Mucosa of descending colon (tissue), 3 donors: Measurements from ENCODE around the gene C1QTNF3. TPM values are rescaled to one million over a fixed set of nuclear protein-coding genes. Genes with fewer than 3 reads are reported as not detected.

Experiments used
- ATAC-seq: fragments of 200-7000 bp; cut with Tn5 transposase; one replicate; pipeline ENCODE4 v1.9.1; 2020; ENCODE audit warnings: mild to moderate bottlenecking, moderate library complexity
- DNase-seq, 3 donors: peaks; one replicate each; pipeline ENCODE4 v3.0.0-alpha.2; 2020
- H3K36me3 ChIP-seq: fragments of 200-600 bp; one replicate; pipeline ENCODE4 v1.8.0; 2021; ENCODE audit warnings: low read depth, mild to moderate bottlenecking
- H3K4me1 ChIP-seq: fragments of 200-600 bp; one replicate; pipeline ENCODE4 v1.8.0; 2021; ENCODE audit warnings: low read depth, mild to moderate bottlenecking
- H3K4me3 ChIP-seq: fragments of 200-600 bp; one replicate; pipeline ENCODE4 v1.8.0; 2021; ENCODE audit warnings: mild to moderate bottlenecking
- H3K9me3 ChIP-seq: fragments of 200-600 bp; one replicate; pipeline ENCODE4 v1.8.0; 2021; ENCODE audit warnings: mild to moderate bottlenecking
- intact Hi-C, 2 donors: fragments of 100-400 bp; cut with DNase I in 1 of 2; cut with micrococcal nuclease in 1 of 2; formaldehyde crosslinking; loops; one replicate each; pipeline versions ENCODE4 v1.11.0 to v1.11.1; 2022; cut with DNase I, micrococcal nuclease
- total RNA-seq, 3 donors: library from RNA; stranded (reverse); fragmentation: NEBNext Ultra II Directional in 2 of 3; extraction: Animal tissue kit (Norgen Biotek cat#: 25700) in 2 of 3; gene quantifications; one replicate each; pipeline versions ENCODE4 v1.2.1 to v1.2.4, GENCODE V29; 2021 to 2023
- TF ChIP-seq, protein P1 (sequence below): fragments of 200-600 bp; IDR thresholded peaks from one replicate; pipeline ENCODE4 v1.8.0; 2022; ENCODE audit warnings: antibody characterized with exemption, mild to moderate bottlenecking
- donor health status: DM: no; HTN: no; CAD: no; lungs with moderate emphysema.
- donor health status: DM: no; HTN: no; CAD: no.
- donor health status: DM: no; HTN: yes; CAD: no.

Gene C1QTNF3
- total RNA-seq, 3 donors from 2014 or later, result 5.3 to 10.0 (median 6.1) TPM

DNA sequence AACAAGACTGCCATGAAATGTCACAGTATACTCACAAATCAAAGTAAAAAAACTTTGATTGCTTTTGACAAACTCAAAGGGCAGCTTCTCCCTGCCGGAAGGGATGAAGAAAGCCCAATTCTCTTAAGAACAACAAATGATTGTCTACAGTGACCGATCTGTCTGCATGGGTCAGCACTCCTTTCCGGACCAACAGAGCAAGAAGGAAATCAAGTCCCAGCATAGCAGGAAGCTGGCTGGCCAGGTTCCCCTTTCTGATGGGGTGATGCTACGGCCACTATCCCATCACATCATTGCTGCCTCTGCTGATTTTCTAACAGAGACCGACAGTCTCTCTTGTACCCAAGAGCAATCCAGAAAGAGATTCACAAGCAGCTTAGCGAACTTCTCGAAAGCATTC, 692 bp downstream of the C1QTNF3 start:
- peak; percentile 47 for ATAC-seq
- Histone ChIP-seq H3K4me3 (no peak overlapping the region), H3K4me1 (no peaks in the 10 kb centered on the region), H3K36me3 (no peaks in the 10 kb centered on the region), H3K9me3 (no peaks in the 10 kb centered on the region)
- intact Hi-C loops, result no loop called here
- TF ChIP-seq, protein P1, sequence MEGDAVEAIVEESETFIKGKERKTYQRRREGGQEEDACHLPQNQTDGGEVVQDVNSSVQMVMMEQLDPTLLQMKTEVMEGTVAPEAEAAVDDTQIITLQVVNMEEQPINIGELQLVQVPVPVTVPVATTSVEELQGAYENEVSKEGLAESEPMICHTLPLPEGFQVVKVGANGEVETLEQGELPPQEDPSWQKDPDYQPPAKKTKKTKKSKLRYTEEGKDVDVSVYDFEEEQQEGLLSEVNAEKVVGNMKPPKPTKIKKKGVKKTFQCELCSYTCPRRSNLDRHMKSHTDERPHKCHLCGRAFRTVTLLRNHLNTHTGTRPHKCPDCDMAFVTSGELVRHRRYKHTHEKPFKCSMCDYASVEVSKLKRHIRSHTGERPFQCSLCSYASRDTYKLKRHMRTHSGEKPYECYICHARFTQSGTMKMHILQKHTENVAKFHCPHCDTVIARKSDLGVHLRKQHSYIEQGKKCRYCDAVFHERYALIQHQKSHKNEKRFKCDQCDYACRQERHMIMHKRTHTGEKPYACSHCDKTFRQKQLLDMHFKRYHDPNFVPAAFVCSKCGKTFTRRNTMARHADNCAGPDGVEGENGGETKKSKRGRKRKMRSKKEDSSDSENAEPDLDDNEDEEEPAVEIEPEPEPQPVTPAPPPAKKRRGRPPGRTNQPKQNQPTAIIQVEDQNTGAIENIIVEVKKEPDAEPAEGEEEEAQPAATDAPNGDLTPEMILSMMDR, result no peak
- no peak for DNase-seq

DNA sequence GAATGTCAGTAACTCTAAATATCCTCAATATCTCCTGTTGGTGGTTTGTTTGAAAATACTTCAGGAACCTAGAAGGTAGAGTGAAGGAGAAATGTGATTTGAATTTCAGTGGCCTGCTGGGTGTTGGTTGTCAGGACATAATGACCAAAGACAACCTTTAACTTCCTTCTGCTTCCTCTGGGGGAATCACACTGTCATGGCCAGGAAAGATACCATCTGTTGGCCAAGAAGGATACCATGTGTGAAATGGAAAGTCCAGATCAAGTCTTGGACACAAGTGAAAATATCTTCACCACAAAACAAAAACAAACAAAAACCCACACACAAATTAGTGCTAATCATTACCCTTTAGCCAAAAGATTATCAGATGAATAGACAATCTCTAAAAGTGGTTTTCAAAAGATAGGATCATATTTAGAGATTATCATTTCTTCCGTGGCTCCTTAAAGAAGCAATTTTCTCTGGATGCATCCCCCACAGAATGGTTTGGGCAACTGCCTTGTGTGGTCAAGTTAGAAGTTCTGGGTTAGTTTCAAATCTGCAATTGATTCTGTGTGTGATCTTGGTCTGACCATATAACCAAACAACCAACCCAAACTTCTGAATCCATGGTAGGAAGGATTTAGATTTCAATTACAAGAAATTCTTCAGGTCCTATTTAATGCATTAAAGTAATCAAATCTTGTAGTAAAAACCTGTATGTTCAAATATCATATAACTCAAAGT, 1.6 kb downstream of the C1QTNF3 start:
- DNase-seq, result no peak

DNA sequence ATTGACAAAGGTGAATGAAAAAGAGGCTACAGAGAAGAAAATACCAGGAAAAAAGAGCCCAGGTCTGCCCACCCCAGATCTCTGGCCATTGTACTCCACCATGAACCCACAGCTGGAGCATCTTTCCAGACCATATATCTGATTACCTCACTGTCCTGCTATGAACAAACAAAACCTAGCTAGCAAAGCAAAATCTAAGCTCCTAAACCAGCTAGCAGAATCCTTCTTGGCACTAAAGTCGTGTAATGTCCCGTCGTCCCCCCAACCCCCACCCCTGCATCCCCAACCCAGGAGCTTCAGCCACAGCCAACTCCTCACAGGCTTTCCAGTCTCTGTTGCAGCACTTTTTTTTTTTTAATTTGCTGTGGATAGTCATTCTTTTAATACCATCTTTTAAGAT, 2.5 kb downstream of the C1QTNF3 start:
- Histone ChIP-seq H3K4me1 (no peaks in the 10 kb centered on the region), H3K36me3 (no peaks in the 10 kb centered on the region), H3K4me3 (no peak overlapping the region), H3K9me3 (no peaks in the 10 kb centered on the region)
- ATAC-seq (no peak), DNase-seq (no peak)
- TF ChIP-seq, protein P1, result no peak
- intact Hi-C loops, result no loop called here

More for the DNA sequence above, 1.6 kb downstream of the C1QTNF3 start:
- Histone ChIP-seq H3K9me3 (no peaks in the 10 kb centered on the region), H3K4me1 (no peaks in the 10 kb centered on the region), H3K36me3 (no peaks in the 10 kb centered on the region), H3K4me3 (no peak overlapping the region)
- intact Hi-C loops, result no loop called here
- TF ChIP-seq, protein P1, result no peak
- no peak for ATAC-seq

DNA sequence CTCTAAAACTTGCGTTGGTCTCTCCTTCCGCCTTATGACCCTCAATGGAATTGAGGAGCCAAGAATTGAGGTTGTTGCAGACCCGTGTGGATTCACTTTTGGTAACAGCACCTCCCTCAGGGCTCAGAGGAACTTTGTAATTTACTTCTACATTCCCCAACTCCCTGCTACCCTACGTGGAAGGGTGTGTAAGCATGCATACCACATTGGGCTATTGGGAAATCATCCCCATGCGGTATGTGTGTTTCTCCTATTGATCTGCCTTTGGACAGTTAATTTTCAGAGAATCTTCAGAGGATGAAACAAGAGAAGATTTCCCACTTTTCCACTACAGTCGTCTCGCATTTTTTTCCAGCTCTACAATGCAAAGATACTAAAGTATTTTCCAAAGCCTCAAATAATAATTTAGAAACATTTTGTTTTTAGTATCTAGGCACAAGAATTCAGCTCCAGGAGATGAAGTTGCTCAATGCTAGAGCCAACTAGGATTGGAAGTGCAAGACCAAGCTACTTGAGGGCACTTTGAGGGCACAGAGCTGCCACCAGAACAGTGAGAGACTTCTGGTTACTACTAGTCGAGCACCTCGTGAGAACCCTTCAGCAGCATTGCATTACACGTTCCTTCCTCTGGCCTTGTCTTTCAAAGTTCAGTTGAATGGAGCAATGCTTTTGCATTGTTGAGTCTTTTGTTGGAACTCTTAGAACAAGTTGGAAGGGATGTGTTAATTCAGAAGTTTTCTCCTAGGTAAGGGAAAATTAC, 3.4 kb downstream of the C1QTNF3 start:
- H3K4me1 ChIP-seq, result peaks cover 5% of the 10 kb centered on the region
- ATAC-seq (no peak), DNase-seq (no peak)
- no peak overlapping the region for H3K4me3 ChIP-seq
- intact Hi-C loops, result no loop called here
- H3K9me3 ChIP-seq, result no peaks in the 10 kb centered on the region
- TF ChIP-seq, protein P1, result no peak
- H3K36me3 ChIP-seq, result no peaks in the 10 kb centered on the region

DNA sequence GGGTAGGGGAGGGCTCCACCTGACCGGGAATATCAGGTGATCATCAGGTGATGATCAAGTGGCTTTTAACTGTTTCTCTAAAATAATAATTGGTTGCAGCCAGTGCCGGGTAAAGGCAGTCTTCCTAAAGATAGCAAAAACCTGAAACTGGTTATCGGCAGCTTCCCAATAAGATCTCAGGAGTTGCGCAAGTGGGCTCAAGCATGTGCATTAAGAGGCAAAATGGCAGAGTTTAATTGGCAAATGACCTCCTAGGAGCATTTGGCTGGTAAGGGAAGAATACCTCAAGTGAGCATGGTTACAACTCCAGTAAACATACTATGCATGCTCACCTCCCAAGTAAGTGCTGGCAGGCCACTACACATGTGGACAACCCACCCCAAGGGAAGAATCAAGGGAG, 4.2 kb downstream of the C1QTNF3 start:
- H3K36me3 ChIP-seq, result no peaks in the 10 kb centered on the region
- DNase-seq (no peak), ATAC-seq (no peak)
- peaks cover 5% of the 10 kb centered on the region for H3K4me1 ChIP-seq
- TF ChIP-seq, protein P1, result no peak
- no peak overlapping the region for H3K4me3 ChIP-seq
- intact Hi-C loops, result no loop called here
- no peaks in the 10 kb centered on the region for H3K9me3 ChIP-seq
